H9 (cell line): ENCODE data around the gene AATF. TPM values are rescaled to one million over a fixed set of nuclear protein-coding genes. Genes with fewer than 3 reads are reported as not detected.

Experiments
- DNase-seq: peaks from one replicate; pipeline ENCODE4 v3.0.0-alpha.2; 2017
- H2AFZ ChIP-seq: one replicate; pipeline ENCODE4 v1.6.1; 2013; ENCODE audit warnings: mild to moderate bottlenecking, low read length, control low read depth, moderate library complexity
- H2AK5ac ChIP-seq: 2 replicates; pipeline ENCODE4 v1.6.1; 2013; ENCODE audit warnings: low read length, control low read depth, mixed read lengths; ENCODE audit not compliant: insufficient read length
- H2BK120ac ChIP-seq: one replicate; pipeline ENCODE4 v1.6.1; 2013; ENCODE audit warnings: low read depth, mild to moderate bottlenecking, low read length, control low read depth, inconsistent platforms; ENCODE audit not compliant: poor library complexity, severe bottlenecking
- H2BK12ac ChIP-seq: 2 replicates; pipeline ENCODE4 v1.6.1; 2013; ENCODE audit warnings: low read length, control low read depth, mixed read lengths, low read depth; ENCODE audit not compliant: insufficient read length
- H2BK15ac ChIP-seq: 2 replicates; pipeline ENCODE4 v1.6.1; 2013; ENCODE audit warnings: low read depth, low read length, control low read depth
- H2BK20ac ChIP-seq: one replicate; pipeline ENCODE4 v1.6.1; 2013; ENCODE audit warnings: low read depth, mild to moderate bottlenecking, low read length, control low read depth, inconsistent platforms; ENCODE audit not compliant: poor library complexity, severe bottlenecking
- H2BK5ac ChIP-seq: 2 replicates; pipeline ENCODE4 v1.6.1; 2013; ENCODE audit warnings: low read length, control low read depth, mixed read lengths; ENCODE audit not compliant: insufficient read length
- H3K14ac ChIP-seq: 2 replicates; pipeline ENCODE4 v1.6.1; 2013; ENCODE audit warnings: low read length, control low read depth; ENCODE audit not compliant: insufficient read depth
- H3K18ac ChIP-seq: 2 replicates; pipeline ENCODE4 v1.6.1; 2013; ENCODE audit warnings: low read depth, mild to moderate bottlenecking, mixed read lengths, low read length, control low read depth; ENCODE audit not compliant: insufficient read length
- H3K23ac ChIP-seq: 2 replicates; pipeline ENCODE4 v1.6.1; 2013; ENCODE audit warnings: low read length, control low read depth, mixed read lengths, low read depth; ENCODE audit not compliant: insufficient read length
- H3K23me2 ChIP-seq: 2 replicates; pipeline ENCODE4 v1.6.1; 2013; ENCODE audit warnings: low read depth, mild to moderate bottlenecking, mixed read lengths, low read length, control low read depth; ENCODE audit not compliant: insufficient read length, poor library complexity, severe bottlenecking
- H3K27ac ChIP-seq: 2 replicates; pipeline ENCODE4 v1.5.1; 2013; ENCODE audit warnings: low read length, control low read depth, mixed read lengths, low read depth; ENCODE audit not compliant: insufficient read length
- H3K27me3 ChIP-seq: 2 replicates; pipeline ENCODE4 v1.6.1; 2013; ENCODE audit warnings: low read length, control low read depth, inconsistent platforms; ENCODE audit not compliant: insufficient read depth
- H3K4ac ChIP-seq: 2 replicates; pipeline ENCODE4 v1.6.1; 2013; ENCODE audit warnings: low read depth, mild to moderate bottlenecking, control low read depth, inconsistent platforms, low read length, moderate library complexity
- H3K4me1 ChIP-seq: 2 replicates; pipeline ENCODE4 v1.6.1; 2013; ENCODE audit warnings: low read length, control low read depth, inconsistent platforms; ENCODE audit not compliant: insufficient read depth
- H3K4me2 ChIP-seq: 2 replicates; pipeline ENCODE4 v1.6.1; 2013; ENCODE audit warnings: low read length, control low read depth, mixed read lengths; ENCODE audit not compliant: insufficient read length, insufficient read depth
- H3K56ac ChIP-seq: 2 replicates; pipeline ENCODE4 v1.6.1; 2013; ENCODE audit warnings: low read depth, mild to moderate bottlenecking, mixed read lengths, low read length, control low read depth; ENCODE audit not compliant: insufficient read length
- H3K79me1 ChIP-seq: 2 replicates; pipeline ENCODE4 v1.6.1; 2013; ENCODE audit warnings: low read depth, mild to moderate bottlenecking, moderate library complexity, low read length, control low read depth, inconsistent platforms; ENCODE audit not compliant: insufficient read depth, poor library complexity, severe bottlenecking
- H3K79me2 ChIP-seq: 2 replicates; pipeline ENCODE4 v1.6.1; 2013; ENCODE audit warnings: low read length, control low read depth, inconsistent platforms; ENCODE audit not compliant: insufficient read depth
- H3K9ac ChIP-seq: 2 replicates; pipeline ENCODE4 v1.6.1; 2013; ENCODE audit warnings: low read length, control low read depth, mixed read lengths; ENCODE audit not compliant: insufficient read length; ENCODE audit errors: extremely low read depth
- H3K9me3 ChIP-seq: one replicate; pipeline ENCODE4 v1.6.1; 2013; ENCODE audit warnings: low read depth, low read length, inconsistent platforms; ENCODE audit not compliant: control insufficient read depth
- H3T11ph ChIP-seq: one replicate; pipeline ENCODE4 v1.6.1; 2013; ENCODE audit warnings: mild to moderate bottlenecking, low read length, control low read depth, inconsistent platforms
- H4K20me1 ChIP-seq: one replicate; pipeline ENCODE4 v1.6.1; 2013; ENCODE audit not compliant: control insufficient read depth, insufficient read length, insufficient read depth
- H4K5ac ChIP-seq: 2 replicates; pipeline ENCODE4 v1.6.1; 2013; ENCODE audit warnings: low read depth, mild to moderate bottlenecking, mixed read lengths, low read length, control low read depth; ENCODE audit not compliant: insufficient read length
- H4K8ac ChIP-seq: replicated peaks from 2 replicates; pipeline ENCODE4 v1.6.1; 2013; ENCODE audit warnings: low read length, control low read depth, mixed read lengths, low read depth; ENCODE audit not compliant: insufficient read length
- H4K91ac ChIP-seq: 2 replicates; pipeline ENCODE4 v1.6.1; 2013; ENCODE audit warnings: low read depth, mild to moderate bottlenecking, moderate library complexity, mixed read lengths, low read length, control low read depth; ENCODE audit not compliant: insufficient read length
- H3K27ac Mint-ChIP-seq, 3 experiments: 2 replicates in 2 of 3; 3 replicates in 1 of 3; pipeline ENCODE4 v1.8.0; 2020 to 2021; ENCODE audit warnings: mixed read lengths in 3 of 3, mild to moderate bottlenecking in 1 of 3, moderate library complexity in 1 of 3
- H3K27me3 Mint-ChIP-seq: 2 replicates; pipeline ENCODE4 v1.8.0; 2021; ENCODE audit warnings: low read depth, mild to moderate bottlenecking, moderate library complexity, mixed read lengths
- H3K36me3 Mint-ChIP-seq, 3 experiments: 2 replicates in 2 of 3; 3 replicates in 1 of 3; pipeline ENCODE4 v1.8.0; 2020 to 2021; ENCODE audit warnings: low read depth in 3 of 3, mixed read lengths in 3 of 3; ENCODE audit not compliant: insufficient read depth in 1 of 3
- H3K4me1 Mint-ChIP-seq, 2 experiments: 2 replicates each; pipeline ENCODE4 v1.8.0; 2020; ENCODE audit warnings: mixed read lengths in 2 of 2
- H3K4me3 Mint-ChIP-seq, 2 experiments: 2 replicates in 1 of 2; 3 replicates in 1 of 2; pipeline ENCODE4 v1.8.0; 2020 to 2021; ENCODE audit warnings: mild to moderate bottlenecking in 2 of 2, mixed read lengths in 2 of 2, moderate library complexity in 1 of 2
- H3K9me3 Mint-ChIP-seq, 2 experiments: 2 replicates in 1 of 2; 3 replicates in 1 of 2; pipeline ENCODE4 v1.8.0; 2020; ENCODE audit warnings: mild to moderate bottlenecking in 2 of 2, mixed read lengths in 2 of 2, moderate library complexity in 1 of 2
- WGBS: extraction: QIAGEN DNeasy Blood & Tissue Kit; methylation state at CpG from one replicate; pipeline ENCODE4 v1.1.7; 2013; ENCODE audit warnings: missing lambda C conversion rate, low lambda C conversion rate, mixed read lengths; ENCODE audit not compliant: insufficient read length; ENCODE audit errors: extremely low coverage; 5-methylcytosine and 5-hydroxymethylcytosine counted together
- total RNA-seq: library from RNA; stranded (reverse); gene quantifications from 2 replicates; pipeline ENCODE4 v1.2.1, GENCODE V29; 2021
- TF ChIP-seq, protein P1 (sequence below): fragments of 200-600 bp; sonication (generic); conservative IDR thresholded peaks from 3 replicates; pipeline ENCODE4 v1.8.0; 2021; ENCODE audit warnings: antibody characterized with exemption, mild to moderate bottlenecking

AATF gene
- total RNA-seq, 1 experiment from 2014 or later: 69.6 TPM

- Histone ChIP-seq H2BK120ac (no peak overlapping the region), H3K23ac (no peak overlapping the region), H2BK20ac (no peak overlapping the region), H2AK5ac (no peak overlapping the region), H3K9ac (no peak overlapping the region), H4K5ac (no peak overlapping the region), H3K18ac (no peak overlapping the region), H3K27me3 (peaks cover 88% of the 10 kb centered on the region), H2BK12ac (no peak overlapping the region), H4K8ac (no peak overlapping the region), H3K4me2 (peak overlapping the region; percentile 37), H3K79me2 (no peaks in the 10 kb centered on the region), H3K14ac (no peak overlapping the region), H4K91ac (no peak overlapping the region), H3K9me3 (no peaks in the 10 kb centered on the region), H2AFZ (no peak overlapping the region), H2BK5ac (no peak overlapping the region), H3K79me1 (no peaks in the 10 kb centered on the region), H3K4ac (no peak overlapping the region), H3T11ph (no peak overlapping the region), H3K4me1 (no peaks in the 10 kb centered on the region), H4K20me1 (peaks cover 4% of the 10 kb centered on the region), H3K23me2 (peaks cover 9% of the 10 kb centered on the region), H3K56ac (no peak overlapping the region), H3K27ac (no peak overlapping the region), H2BK15ac (no peak overlapping the region)
- Mint-ChIP-seq H3K4me3 (peak overlapping the region; percentile 0 to 22; a peak in 4 of 5 replicates), H3K9me3 (peaks cover 0 to 8% of the 10 kb centered on the region in 2 experiments; a peak in 1 of 5 replicates), H3K36me3 (no peaks in the 10 kb centered on the region; a peak in 1 of 7 replicates), H3K27ac (no peak overlapping the region), H3K4me1 (peaks cover 38 to 69% of the 10 kb centered on the region in 2 experiments), H3K27me3 (peaks cover 100% of the 10 kb centered on the region)
- DNase-seq: peak; percentile 68
- TF ChIP-seq, protein P1, sequence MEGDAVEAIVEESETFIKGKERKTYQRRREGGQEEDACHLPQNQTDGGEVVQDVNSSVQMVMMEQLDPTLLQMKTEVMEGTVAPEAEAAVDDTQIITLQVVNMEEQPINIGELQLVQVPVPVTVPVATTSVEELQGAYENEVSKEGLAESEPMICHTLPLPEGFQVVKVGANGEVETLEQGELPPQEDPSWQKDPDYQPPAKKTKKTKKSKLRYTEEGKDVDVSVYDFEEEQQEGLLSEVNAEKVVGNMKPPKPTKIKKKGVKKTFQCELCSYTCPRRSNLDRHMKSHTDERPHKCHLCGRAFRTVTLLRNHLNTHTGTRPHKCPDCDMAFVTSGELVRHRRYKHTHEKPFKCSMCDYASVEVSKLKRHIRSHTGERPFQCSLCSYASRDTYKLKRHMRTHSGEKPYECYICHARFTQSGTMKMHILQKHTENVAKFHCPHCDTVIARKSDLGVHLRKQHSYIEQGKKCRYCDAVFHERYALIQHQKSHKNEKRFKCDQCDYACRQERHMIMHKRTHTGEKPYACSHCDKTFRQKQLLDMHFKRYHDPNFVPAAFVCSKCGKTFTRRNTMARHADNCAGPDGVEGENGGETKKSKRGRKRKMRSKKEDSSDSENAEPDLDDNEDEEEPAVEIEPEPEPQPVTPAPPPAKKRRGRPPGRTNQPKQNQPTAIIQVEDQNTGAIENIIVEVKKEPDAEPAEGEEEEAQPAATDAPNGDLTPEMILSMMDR: no peak
- WGBS: no CpG with 5 or more reads among the region's 17 CpGs
These were observed 7.3 kb upstream of the AATF start for GRCh38 chr17:36941265-36942010.
